Transverse colon (tissue), 4 donors: ENCODE measurements around the gene UBE2F. TPM values are rescaled to one million over a fixed set of nuclear protein-coding genes. Genes with fewer than 3 reads are reported as not detected.

Source experiments
- DNase-seq: peaks from one replicate; pipeline ENCODE4 v3.0.0-alpha.2; 2019
- H3K27ac ChIP-seq, 4 donors: fragments of 200-600 bp; sonication (generic); 2 replicates each; pipeline ENCODE4 v1.5.1; 2016 to 2018; ENCODE audit warnings: inconsistent platforms in 4 of 4
- H3K27me3 ChIP-seq: fragments of 200-600 bp; sonication (generic); 2 replicates; pipeline ENCODE4 v1.5.1; 2017; ENCODE audit warnings: inconsistent platforms
- H3K36me3 ChIP-seq, 4 donors: fragments of 200-600 bp; sonication (generic); 2 replicates each; pipeline ENCODE4 v1.5.1; 2017 to 2019; ENCODE audit warnings: inconsistent platforms in 4 of 4
- H3K4me1 ChIP-seq, 4 donors: fragments of 200-600 bp; sonication (generic); 2 replicates each; pipeline ENCODE4 v1.5.1; 2017 to 2020; ENCODE audit warnings: inconsistent platforms in 4 of 4
- H3K4me3 ChIP-seq, 4 donors: fragments of 200-600 bp; sonication (generic); 1 replicate in 1 of 4; 2 replicates in 3 of 4; pipeline versions ENCODE4 v1.5.1 to v1.6.1; 2017 to 2019; ENCODE audit warnings: inconsistent platforms in 4 of 4
- H3K9me3 ChIP-seq, 2 donors: fragments of 200-600 bp; sonication (generic); 2 replicates each; pipeline ENCODE4 v1.5.1; 2017 to 2019; ENCODE audit warnings: inconsistent platforms in 2 of 2
- CTCF ChIP-seq, 5 experiments: fragments of 200-600 bp in 3 of 5; fragments of 450-650 bp in 2 of 5; sonication (generic) in 3 of 5; IDR thresholded peaks; 1 replicate in 2 of 5; 2 replicates in 3 of 5; pipeline ENCODE4 v1.5.1; 2016 to 2017; ENCODE audit warnings: antibody characterized with exemption in 5 of 5, inconsistent platforms in 3 of 5, mild to moderate bottlenecking in 2 of 5, moderate library complexity in 1 of 5
- EP300 ChIP-seq: sonication (generic); formaldehyde crosslinking; IDR thresholded peaks from one replicate; pipeline ENCODE4 v1.6.1; 2017; ENCODE audit warnings: antibody characterized with exemption, low read depth
- POLR2A ChIP-seq: fragments of 450-650 bp; IDR thresholded peaks from one replicate; pipeline ENCODE4 v1.6.1; 2016; ENCODE audit warnings: antibody characterized with exemption, mild to moderate bottlenecking, moderate library complexity
- POLR2AphosphoS5 ChIP-seq, 3 donors: sonication (generic); formaldehyde crosslinking; IDR thresholded peaks; one replicate each; pipeline ENCODE4 v1.6.1; 2016; ENCODE audit warnings: antibody characterized with exemption in 3 of 3
- WGBS, 2 donors: methylation state at CpG; one replicate each; pipeline ENCODE4 v1.1.5; 2018; ENCODE audit warnings: low coverage in 1 of 2; 5-methylcytosine and 5-hydroxymethylcytosine counted together
- in situ Hi-C, 4 donors: fragments of 200-750 bp; cut with MboI; loops; one replicate each; pipeline versions ENCODE4 v1.15.0 to v1.15.1; 2017; ENCODE audit warnings: low sequenced_read_pairs in 3 of 4, low pct_ligation_motif_present in 1 of 4, low pct_unique_long_range_greater_than_20kb in 1 of 4
- intact Hi-C: fragments of 100-400 bp; cut with DNase I; formaldehyde crosslinking; loops from one replicate; pipeline ENCODE4 v1.15.1; 2023; ENCODE audit warnings: low total_unique reads
- total RNA-seq, 4 donors: library from RNA; depleted of rRNA; stranded (reverse); fragments of >200 nt; gene quantifications; one replicate each; pipeline ENCODE4 v1.1.0, GENCODE V29; 2016

The UBE2F gene
- total RNA-seq, 4 donors from 2014 or later = 66.8 to 79.4 (median 70.5) TPM

GRCh38 chr2:237998530-237998929 lies 31.7 kb downstream of the UBE2F start:
- DNase-seq = no peak
- intact Hi-C loops (no loop called here), in situ Hi-C loops (no loop called here)
- no peaks in the 10 kb centered on the region for H3K9me3 ChIP-seq
- no peak overlapping the region for H3K27ac ChIP-seq
- no peaks in the 10 kb centered on the region for H3K27me3 ChIP-seq
- no peaks in the 10 kb centered on the region for H3K36me3 ChIP-seq
- H3K4me3 ChIP-seq = no peak overlapping the region
- peaks cover 0 to 8% (median 0%) of the 10 kb centered on the region in 4 donors for H3K4me1 ChIP-seq
- WGBS, 2 donors = 56 to 60% methylated on average over 4 of the region's 4 CpGs
- TF ChIP-seq POLR2A (no peak), CTCF (IDR thresholded peaks at IDR 0.05) (no peak), POLR2AphosphoS5 (IDR thresholded peaks at IDR 0.05) (no peak), EP300 (no peak)

- Histone ChIP-seq H3K36me3 (no peaks in the 10 kb centered on the region), H3K4me3 (no peak overlapping the region), H3K27ac (no peak overlapping the region), H3K4me1 (peaks cover 0 to 5% (median 2%) of the 10 kb centered on the region in 4 donors), H3K27me3 (no peaks in the 10 kb centered on the region), H3K9me3 (no peaks in the 10 kb centered on the region)
- in situ Hi-C loops = no loop called here
- WGBS, 2 donors = 85 to 86% methylated on average over 7 of the region's 7 CpGs
- intact Hi-C loops = no loop called here
- TF ChIP-seq POLR2AphosphoS5 (IDR thresholded peaks at IDR 0.05) (no peak), CTCF (IDR thresholded peaks at IDR 0.05) (no peak), EP300 (no peak), POLR2A (no peak)
- no peak for DNase-seq
These were observed 36.6 kb downstream of the UBE2F start for GRCh38 chr2:238003234-238004031.

- Histone ChIP-seq H3K27me3 (no peaks in the 10 kb centered on the region), H3K27ac (no peak overlapping the region), H3K4me3 (no peak overlapping the region), H3K9me3 (no peaks in the 10 kb centered on the region), H3K4me1 (peaks cover 0 to 7% (median 2%) of the 10 kb centered on the region in 4 donors), H3K36me3 (no peaks in the 10 kb centered on the region)
- 88 to 95% methylated on average over 3 of the region's 3 CpGs for WGBS, 2 donors
- TF ChIP-seq CTCF (IDR thresholded peaks at IDR 0.05) (no peak), POLR2A (no peak), POLR2AphosphoS5 (IDR thresholded peaks at IDR 0.05) (no peak), EP300 (no peak)
- DNase-seq = no peak
- intact Hi-C loops (no loop called here), in situ Hi-C loops (no loop called here)
These were observed 37.4 kb downstream of the UBE2F start for GRCh38 chr2:238004077-238004830.

DNA sequence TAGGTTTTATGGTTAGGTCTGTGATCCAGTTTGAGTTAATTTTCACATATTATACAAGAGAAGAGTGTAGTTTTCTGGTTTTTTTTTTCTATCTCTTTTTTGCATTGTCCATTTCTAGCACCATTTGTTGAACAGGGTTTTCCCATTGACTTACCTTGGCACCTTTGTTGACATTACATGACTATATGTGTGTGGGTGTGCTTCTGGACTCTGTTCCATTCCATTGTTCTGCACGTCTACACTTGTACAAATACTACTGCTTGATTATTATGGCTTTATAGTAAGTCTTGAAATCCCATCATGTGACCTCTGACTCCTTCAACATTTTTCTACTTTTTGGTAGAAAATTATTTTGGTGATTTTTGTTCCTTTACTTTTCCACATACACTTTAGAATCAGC lies 38.7 kb downstream of the UBE2F start:
- Histone ChIP-seq H3K9me3 (no peaks in the 10 kb centered on the region), H3K27ac (no peak overlapping the region), H3K4me3 (no peak overlapping the region), H3K27me3 (no peaks in the 10 kb centered on the region), H3K36me3 (no peaks in the 10 kb centered on the region), H3K4me1 (peaks cover 0 to 12% (median 2%) of the 10 kb centered on the region in 4 donors)
- in situ Hi-C loops = no loop called here
- DNase-seq = no peak
- TF ChIP-seq POLR2AphosphoS5 (IDR thresholded peaks at IDR 0.05) (no peak), POLR2A (no peak), CTCF (IDR thresholded peaks at IDR 0.05) (no peak), EP300 (no peak)
- intact Hi-C loops = no loop called here
- 38 to 50% methylated on average over 1 of the region's 1 CpG for WGBS, 2 donors
